Measurements from ENCODE around the gene VPREB3. TPM values are rescaled to one million over a fixed set of nuclear protein-coding genes. Genes with fewer than 3 reads are reported as not detected.
"Not testable (repeated sequence)": the region's sequence is repeated elsewhere in the genome, so short reads cannot be mapped to it uniquely, and the experiment has no call there.

Gene VPREB3
- total RNA-seq, 1 donor from 2014 or later: not detected

DNA sequence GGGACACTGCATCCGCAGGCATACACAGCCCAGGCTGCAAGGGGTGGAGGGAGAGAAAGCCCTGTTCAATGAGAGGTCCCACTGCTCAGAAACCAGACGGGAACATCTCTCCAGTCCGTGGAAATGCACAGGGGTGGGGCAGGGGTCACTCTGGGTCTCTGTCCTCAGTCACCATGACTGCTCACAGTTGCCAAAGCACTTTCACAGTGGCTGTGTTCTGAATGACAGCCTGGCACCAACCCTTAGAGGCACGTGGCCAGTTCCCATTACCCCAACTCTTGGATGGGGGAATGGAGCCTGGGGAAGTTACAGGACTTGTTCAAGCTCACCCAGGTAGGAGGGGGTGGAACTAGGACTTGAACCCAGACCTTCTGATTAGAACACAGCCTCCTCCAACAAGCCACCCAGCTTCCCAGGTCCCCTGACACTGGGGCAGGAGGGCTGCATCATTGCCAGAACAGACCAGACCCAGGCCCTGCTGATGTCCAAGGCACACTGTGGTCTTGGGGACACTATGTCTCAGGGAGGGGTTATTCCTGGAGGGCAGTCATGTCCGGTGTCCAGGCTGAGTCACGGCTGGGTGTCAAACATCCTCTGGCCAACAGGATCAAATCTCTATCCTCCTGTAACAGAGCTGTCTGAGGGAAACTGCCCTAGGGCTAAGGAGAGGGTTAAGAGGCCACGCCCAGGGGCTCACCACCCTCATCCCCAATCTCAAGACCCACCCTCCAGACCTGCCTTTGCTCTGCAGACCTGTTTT lies 11.5 kb downstream of the VPREB3 start:
- no peak for DNase-seq (ENCODE audit: low spot score)

DNA sequence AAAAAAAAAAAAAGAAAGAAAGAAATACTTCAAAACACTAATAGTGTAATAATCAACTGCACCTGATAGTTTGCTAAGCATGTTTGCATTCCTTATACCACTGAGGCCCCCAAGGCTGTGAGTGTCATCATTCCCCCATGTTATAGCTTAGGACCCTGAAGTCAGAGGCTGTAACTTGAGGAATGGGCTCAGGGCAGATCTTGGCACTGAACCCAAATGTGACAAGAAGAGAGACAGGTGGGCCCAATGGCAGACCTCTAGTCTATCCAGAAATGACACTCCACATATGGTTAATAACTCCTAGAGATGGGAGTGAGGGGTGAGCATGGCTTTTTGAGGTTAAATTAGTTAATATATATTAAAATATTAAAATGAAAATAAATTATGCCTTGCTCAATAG lies 16.5 kb downstream of the VPREB3 start:
- no peak for DNase-seq (ENCODE audit: low spot score)

DNA sequence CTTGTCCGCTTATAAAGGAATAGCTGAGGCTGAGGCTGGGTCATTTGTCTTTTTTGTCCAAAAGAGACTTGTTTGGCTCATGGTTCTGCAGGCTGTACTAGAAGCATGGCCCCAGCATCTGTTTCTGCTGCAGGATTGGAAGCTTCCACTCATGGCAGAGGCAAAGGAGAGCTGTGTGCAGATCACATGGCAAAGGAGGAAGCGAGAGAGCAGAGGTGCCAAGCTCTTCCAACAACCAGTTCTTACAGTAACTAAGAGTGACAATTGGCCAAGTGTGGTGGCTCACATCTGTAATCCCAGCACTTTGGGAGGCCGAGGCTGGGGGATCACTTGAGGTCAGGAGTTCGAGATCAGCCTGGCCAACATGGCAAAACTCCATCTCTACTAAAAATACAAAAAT lies 26.1 kb downstream of the VPREB3 start:
- not testable (repeated sequence) for DNase-seq (ENCODE audit: low spot score)

DNA sequence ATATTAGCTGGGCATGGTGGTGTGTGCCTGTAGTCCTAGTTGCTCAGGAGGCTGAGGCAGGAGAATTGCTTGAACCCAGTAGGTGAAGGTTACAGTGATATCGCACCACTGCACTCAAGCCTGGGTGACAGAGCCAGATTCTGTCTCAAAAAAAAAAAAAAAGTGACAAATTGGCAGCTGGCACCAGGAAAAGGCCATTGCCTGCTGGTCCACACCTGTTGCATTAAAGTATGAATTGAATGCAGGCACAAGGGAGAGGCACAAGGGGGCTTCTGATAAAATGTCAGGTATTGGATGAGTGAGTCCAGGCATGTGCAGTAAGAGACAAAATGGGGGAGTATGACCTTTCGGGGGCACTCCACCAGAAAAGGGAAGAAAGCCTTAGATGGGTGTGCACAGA lies 31.5 kb downstream of the VPREB3 start:
- DNase-seq (ENCODE audit: low spot score): no peak

DNA sequence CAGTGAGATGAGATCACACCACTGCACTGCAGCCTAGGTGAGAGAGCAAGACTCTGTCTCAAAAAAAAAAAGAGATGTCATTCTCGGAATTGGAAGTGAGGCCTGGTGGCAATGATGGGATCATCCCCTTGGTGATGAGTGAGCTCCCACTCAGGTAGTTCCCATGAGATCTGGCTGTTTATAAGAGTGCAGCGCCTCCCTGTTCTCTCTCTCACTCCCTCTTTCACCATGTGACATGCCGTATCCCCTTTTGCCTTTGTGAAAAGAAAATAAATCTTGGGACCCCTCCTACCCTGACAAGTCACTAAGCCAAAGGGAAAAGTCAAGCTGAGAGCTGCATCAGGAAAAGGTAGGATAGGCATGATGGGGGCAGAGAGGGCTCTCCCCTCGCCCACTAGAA lies 32.1 kb downstream of the VPREB3 start:
- DNase-seq (ENCODE audit: low spot score): no peak

DNA sequence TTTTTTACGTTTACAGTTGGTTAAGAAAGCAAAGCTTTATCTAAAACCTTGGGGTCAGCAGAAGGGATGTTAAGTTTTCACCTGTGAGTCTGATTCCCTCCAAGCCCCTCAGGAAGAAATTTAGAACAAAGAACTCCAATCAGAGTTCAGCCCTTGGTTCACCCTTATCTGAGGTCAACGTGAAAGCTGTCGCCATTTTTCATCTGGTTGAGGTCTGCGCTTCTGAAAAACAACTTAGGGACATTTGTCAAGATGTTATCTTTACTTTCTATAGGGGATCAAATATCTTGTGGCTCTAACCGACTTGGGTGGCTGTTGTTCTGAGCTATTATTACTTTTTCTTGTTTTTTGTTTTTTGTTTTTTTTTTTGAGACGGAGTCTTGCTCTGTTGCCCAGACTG lies 33.4 kb downstream of the VPREB3 start:
- no peak for DNase-seq (ENCODE audit: low spot score)

DNA sequence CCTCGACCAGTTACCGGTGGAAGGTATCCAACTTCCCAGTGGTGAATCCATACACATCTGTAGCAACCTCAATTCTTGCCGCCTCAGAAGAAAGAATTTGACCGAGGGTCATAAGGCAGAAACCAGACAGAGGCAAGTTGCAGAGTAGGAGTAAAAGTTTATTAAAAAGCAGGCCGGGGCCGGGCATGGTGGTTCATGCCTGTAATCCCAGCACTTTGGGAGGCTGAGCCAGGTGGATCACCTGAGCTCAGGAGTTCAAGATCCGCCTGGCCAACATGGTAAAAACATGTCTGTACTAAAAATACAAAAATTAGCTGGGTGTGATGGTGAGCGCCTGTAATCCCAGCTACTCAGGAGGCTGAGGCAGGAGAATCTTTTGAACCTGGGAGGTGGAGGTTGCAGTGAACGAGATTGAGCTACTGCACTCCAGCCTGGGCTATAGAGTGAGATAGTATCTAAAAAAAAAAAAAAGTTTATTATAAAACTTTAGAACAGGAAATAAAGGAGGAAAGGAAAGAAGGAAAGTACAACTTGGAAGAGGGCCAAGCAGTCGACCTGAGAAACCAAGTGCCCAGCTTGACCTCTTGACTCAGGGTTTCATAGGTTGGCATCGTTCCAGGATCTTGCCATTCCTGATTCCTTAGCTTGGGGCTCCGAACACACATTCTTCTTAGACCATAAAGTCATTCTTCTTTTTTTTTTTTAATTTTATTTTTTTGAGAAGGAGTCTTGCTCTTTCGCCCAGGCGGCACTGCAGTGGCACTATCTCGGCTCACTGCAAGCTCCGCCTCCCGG lies 35.7 kb downstream of the VPREB3 start:
- no peak for DNase-seq (ENCODE audit: low spot score)

DNA sequence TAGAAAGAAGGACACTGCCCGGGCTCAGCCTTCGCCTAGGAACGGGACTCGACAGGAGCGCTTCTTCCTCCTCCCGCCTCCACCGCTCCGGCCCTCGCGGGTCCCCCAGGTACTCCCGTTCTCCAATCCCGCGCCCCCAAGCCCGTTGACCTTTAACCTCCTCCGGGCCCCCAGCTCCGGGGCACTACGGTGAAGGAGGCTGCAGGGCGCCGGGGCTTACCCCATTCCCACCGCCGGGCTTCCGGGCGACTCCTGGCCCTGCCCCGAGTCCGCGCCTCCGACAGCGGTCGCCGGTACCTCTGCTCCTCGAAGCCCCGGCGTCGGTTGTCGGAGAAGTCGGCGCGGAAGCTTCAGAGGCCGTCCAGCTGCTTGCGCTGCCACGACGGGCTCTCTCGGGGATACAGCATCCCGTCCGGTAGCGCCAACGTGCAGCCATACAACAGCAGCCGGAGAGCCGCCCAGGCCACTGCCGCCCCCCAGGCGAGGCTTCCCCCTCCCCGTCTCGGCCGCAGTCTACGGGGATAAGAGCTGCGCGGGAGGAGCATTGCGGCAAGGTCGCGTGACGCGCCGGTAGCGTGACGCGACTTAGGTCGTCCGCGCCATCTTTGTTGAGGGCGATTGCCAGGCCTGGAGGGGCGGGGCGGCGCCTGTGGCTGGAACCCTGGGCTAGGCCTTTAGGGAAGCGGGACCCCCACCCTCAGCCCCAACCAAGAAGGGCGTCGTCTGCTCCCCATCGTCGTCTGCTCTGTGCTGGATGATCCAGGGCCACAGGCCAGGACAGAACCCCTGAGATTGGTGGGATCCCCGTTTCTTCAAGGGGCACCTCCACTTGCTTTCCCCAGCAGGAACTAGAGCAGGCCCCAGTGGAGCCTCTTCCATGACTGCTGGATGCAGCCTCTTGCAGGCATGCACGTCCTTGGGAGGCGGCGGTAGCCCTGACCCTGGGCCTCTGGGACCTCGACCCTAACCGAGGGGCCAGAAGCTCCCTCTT lies 37.1 kb downstream of the VPREB3 start:
- peak; percentile 84 for DNase-seq (ENCODE audit: low spot score)

DNA sequence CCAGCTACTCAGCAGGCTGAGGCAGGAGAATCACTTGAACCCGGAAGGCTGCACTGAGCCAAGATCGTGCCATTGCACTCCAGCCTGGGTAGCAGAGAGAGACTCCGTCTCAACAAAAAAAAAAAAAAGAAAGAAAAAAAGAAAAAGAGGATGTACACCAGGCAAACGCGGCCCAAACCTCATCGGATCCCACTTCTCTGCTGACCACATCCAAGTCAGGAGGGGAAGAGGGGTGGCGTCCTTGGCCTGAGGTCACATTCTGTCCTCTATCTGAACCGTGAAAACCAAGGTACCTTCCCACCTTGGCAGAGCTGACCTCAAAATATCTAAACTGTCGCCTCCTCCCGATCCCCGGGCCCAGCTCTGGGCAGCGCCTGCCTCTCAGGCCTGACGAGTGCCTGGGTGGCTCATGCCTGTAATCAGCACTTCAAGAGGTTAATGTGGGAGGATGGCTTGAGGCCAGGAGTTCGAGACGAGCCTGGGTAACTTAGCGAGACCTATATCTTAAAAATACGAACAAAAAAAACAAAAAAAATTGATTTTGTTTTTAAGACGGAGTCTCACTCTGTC lies 38.3 kb downstream of the VPREB3 start:
- DNase-seq (ENCODE audit: low spot score): no peak

DNA sequence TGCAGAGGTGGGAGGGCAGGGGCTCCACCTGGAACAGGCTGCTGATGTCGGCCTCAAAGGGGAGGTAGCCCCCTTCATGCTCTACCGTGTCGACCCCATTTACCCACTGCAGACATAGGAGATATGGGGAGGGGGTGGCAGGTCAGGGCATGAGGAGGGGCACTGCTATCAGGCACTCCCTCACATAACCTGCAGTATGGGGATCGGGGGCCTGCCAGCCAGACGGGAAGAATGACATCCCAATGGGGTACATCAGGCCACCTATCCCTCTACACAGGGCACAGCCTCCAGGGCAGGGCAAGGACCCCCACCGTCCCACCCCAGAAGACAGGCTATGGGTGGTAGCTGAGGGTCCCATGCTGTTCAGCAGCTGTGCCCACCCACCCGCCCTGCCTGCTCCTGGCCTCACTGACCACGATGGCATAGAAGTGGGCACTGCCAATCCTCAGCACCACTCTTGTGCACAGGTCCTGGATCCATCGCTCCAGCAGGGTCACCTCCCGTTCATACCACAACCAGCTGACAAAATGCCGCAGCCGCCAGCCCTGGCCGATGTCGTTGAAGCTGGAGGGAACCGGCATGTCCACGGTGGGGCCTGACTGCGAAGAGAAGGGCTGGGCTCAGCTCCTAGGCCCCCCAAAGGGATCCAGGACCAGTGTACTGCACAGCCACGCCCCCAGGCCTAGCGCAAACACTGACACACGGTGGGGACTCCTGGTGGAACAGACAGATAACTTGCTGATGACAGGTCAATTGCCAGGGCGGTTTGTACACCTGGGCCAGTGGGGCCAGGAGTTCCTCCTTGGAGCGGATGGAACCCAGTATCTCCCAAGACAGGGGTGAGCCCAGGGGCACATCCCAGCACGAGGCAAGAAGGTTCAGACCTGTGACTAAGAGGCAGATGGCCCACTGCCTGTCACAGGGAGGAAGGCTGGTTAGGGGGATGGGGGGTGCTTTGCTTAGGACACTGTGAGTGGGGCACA lies 39.3 kb downstream of the VPREB3 start:
- DNase-seq (ENCODE audit: low spot score): no peak

DNA sequence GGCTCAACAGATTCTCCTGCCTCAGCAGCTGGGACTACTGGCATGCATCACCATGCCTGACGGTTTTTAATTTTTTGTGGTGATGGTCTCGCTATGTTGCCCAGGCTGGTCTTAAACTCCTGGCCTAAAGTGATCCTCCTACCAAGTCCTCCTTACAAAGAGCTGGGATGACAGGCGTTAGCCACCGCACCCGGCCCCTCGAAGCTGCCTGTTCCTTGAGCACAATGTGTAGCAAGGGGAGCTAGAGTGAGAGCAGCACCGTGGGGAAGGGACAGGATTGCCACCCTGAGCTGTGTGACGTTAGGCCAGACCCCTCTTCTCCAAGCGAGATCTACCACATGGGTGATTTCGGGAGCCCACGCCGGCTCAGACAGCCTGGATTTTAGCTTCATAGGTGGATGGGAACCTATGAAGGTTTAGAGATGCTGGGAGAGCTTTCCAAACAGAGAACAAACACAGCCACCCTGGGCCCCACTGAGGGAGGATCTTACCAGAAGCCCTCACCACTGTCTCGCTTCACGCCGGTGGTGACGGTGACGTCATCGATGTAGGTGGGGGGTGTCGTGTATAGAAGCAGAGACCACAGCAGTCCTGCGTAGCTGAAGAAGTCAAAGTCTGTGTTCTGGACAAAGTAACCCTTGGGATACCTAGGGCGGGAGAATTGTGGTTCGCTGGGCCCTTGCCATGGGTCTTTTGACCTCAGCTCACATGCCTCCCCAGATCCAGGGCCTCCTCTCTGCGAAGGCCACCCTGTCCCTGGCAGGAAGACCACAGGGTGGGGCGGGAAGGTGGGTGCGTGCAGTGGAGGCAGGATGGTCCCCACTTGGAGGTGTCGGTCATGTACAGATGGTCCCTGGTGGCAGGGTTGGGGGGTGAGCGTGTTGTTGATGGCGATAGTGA lies 40.3 kb downstream of the VPREB3 start:
- no peak for DNase-seq (ENCODE audit: low spot score)

DNA sequence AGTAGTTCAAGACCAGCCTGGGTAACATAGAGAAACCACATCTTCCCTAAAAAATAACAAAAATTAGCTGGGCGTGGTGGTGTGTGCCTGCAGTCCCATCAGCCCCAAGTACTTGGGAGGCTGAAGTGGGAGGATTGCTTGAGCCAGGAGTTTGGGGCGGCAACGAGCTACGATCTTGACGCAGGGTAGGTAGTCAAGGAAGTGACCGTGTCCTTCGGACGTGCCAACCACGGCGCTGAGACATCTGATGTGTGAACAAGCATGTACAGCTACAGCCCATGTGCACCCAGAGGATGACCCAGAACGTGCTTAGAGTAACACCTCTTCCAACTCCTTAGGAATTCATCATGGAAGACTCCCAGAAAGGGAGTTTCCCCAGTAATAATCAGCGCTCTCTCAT lies 42.0 kb downstream of the VPREB3 start:
- no peak for DNase-seq (ENCODE audit: low spot score)

DNA sequence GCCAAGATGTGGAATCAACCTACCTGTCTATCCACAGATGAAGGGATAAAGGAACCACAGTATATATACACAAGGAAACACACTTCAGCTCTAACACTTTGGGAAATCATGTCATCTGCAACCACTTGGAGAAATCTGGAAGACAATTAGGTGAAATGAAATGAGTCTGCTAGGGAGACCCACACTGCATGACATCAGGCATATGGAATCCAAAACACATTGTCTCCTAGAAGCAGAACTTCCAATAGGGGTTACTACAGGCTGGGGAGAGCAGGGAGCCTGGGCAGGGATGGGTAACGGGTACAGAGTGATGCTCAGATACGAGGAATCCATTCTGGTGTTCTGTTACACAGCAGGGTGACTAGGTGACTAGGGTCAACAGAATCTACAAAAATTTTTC lies 45.1 kb downstream of the VPREB3 start:
- DNase-seq (ENCODE audit: low spot score): no peak

DNA sequence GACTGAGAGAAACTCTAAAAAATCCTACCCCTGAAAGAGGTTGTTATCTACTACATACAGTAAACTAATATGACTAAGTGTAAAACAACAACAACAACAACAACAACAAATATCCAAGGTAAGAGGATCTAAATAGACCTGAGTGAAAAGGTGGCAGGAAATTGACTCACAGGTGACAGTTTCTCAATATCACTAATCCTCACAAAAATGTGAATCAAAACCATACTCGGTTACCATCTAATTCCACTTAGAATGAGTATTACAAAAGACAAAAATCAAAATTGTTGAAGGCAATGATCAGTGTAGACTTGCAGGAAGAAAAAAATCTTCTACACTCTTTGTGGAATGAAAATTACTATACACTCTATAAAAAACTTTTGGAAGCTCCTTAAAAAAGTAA lies 46.0 kb downstream of the VPREB3 start:
- DNase-seq (ENCODE audit: low spot score): no peak

DNA sequence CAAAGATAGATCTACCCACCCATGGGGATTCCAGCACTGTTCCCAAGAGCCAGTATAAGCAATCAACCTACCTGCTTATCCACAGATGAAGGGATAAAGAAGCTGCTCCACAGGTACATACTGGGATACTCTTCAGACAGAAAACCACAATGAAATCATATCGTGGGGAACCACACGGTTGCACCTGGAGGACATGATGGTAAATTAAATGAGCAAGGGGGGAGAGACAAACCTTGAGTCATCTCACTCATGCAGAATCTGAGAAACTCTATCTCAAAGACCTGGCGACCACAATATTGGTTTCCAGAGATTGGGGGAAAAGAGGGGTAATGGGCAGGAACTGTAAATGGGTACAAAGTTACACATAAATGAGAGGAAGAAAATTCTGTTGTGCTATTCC lies 48.9 kb downstream of the VPREB3 start:
- no peak for DNase-seq (ENCODE audit: low spot score)

DNA sequence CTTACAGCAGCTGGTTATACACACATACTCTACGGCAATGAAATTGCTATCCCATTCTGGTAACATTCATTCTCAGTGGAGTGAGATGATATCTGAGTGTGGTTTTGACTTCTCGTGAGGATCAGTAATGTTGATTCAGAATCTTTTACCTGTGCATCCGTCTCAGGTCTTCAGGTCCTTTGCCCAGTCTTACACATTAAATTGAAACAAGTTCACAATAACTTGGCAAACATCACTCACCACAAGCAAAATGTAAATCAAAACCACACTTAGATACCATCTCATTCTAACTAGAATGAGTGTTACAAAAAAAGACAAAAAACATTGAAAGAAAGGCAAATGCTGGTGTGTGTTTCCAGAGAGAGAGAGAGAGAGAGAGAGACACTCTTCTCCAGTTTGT lies 49.4 kb downstream of the VPREB3 start:
- no peak for DNase-seq (ENCODE audit: low spot score)

DNA sequence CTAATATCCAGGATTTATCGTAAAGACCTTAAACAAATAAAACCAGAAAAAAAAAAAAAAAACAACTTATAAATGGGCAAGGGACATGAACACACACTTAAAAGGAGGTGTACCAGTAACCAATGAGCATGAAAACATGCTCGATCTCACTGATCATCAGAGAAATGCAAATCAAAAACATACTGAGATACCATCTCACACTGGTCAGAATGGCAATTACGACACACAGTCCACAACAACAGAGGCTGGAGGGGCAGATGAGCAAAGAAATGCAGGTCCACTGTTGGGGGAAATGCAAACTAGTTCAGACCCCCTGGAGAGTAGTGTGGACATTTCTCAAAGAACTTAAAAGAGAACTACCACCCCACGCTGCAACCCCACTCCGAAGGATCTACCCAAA lies 50.2 kb downstream of the VPREB3 start:
- no peak for DNase-seq (ENCODE audit: low spot score)

All from ureter (tissue), 1 donor.